Neural progenitor cell (in vitro differentiated cells): Measurements from ENCODE around the gene ZFAND6. TPM values are rescaled to one million over a fixed set of nuclear protein-coding genes. Genes with fewer than 3 reads are reported as not detected.

Source experiments
- DNase-seq: peaks from one replicate; pipeline ENCODE4 v3.0.0-alpha.2; 2016; ENCODE audit warnings: low spot score
- H2AFZ ChIP-seq: fragments of 200-600 bp; sonication (generic); replicated peaks from 2 replicates; pipeline ENCODE4 v1.6.1; 2016; ENCODE audit warnings: antibody characterized with exemption
- H3F3A ChIP-seq: fragments of 200-600 bp; sonication (generic); 2 replicates; pipeline ENCODE4 v1.6.1; 2016; ENCODE audit warnings: antibody characterized with exemption, low read depth
- H3K27ac ChIP-seq: fragments of 200-600 bp; sonication (generic); 2 replicates; pipeline ENCODE4 v1.5.1; 2016; ENCODE audit warnings: mild to moderate bottlenecking
- H3K27me3 ChIP-seq: fragments of 200-600 bp; sonication (generic); 2 replicates; pipeline ENCODE4 v1.6.1; 2016; ENCODE audit warnings: mild to moderate bottlenecking, moderate library complexity
- H3K36me3 ChIP-seq: fragments of 200-600 bp; sonication (generic); 2 replicates; pipeline ENCODE4 v1.5.1; 2016
- H3K4me1 ChIP-seq: fragments of 200-600 bp; sonication (generic); 2 replicates; pipeline ENCODE4 v1.6.1; 2016; ENCODE audit warnings: mixed run types
- H3K4me2 ChIP-seq: fragments of 200-600 bp; sonication (generic); 2 replicates; pipeline ENCODE4 v1.6.1; 2016
- H3K4me3 ChIP-seq: fragments of 200-600 bp; sonication (generic); 2 replicates; pipeline ENCODE4 v1.5.1; 2016
- H3K79me2 ChIP-seq: fragments of 200-600 bp; sonication (generic); 2 replicates; pipeline ENCODE4 v1.6.1; 2016; ENCODE audit warnings: low read depth
- H3K9ac ChIP-seq: fragments of 200-600 bp; sonication (generic); 2 replicates; pipeline ENCODE4 v1.6.1; 2016
- H3K9me3 ChIP-seq: fragments of 200-600 bp; sonication (generic); 2 replicates; pipeline ENCODE4 v1.5.1; 2016; ENCODE audit warnings: low read depth
- H4K20me1 ChIP-seq: fragments of 200-600 bp; sonication (generic); 2 replicates; pipeline ENCODE4 v1.6.1; 2016; ENCODE audit warnings: low read depth
- H3K27ac Mint-ChIP-seq: 3 replicates; pipeline ENCODE4 v1.8.0; 2021; ENCODE audit warnings: mixed read lengths
- H3K27me3 Mint-ChIP-seq: 2 replicates; pipeline ENCODE4 v1.8.0; 2022; ENCODE audit warnings: low read depth, mild to moderate bottlenecking, inconsistent platforms, moderate library complexity, mixed read lengths; ENCODE audit not compliant: insufficient read depth
- H3K36me3 Mint-ChIP-seq: 3 replicates; pipeline ENCODE4 v1.8.0; 2021; ENCODE audit warnings: mixed read lengths
- H3K4me1 Mint-ChIP-seq: 3 replicates; pipeline ENCODE4 v1.8.0; 2021; ENCODE audit warnings: mixed read lengths
- H3K4me3 Mint-ChIP-seq: 3 replicates; pipeline ENCODE4 v1.8.0; 2021; ENCODE audit warnings: mild to moderate bottlenecking, moderate library complexity, mixed read lengths
- H3K9me3 Mint-ChIP-seq: 3 replicates; pipeline ENCODE4 v1.8.0; 2020; ENCODE audit warnings: mixed read lengths
- EZH2 ChIP-seq: fragments of 200-600 bp; sonication (generic); IDR thresholded peaks from 2 replicates; pipeline ENCODE4 v1.6.1; 2017; ENCODE audit warnings: antibody characterized with exemption, mild to moderate bottlenecking, moderate library complexity
- EZH2phosphoT487 ChIP-seq: fragments of 200-600 bp; sonication (generic); IDR thresholded peaks from 2 replicates; pipeline ENCODE4 v1.6.1; 2017; ENCODE audit warnings: antibody characterized with exemption
- total RNA-seq: library from RNA; depleted of rRNA; stranded (reverse); fragments of >200 nt; gene quantifications from 2 replicates; pipeline ENCODE4 v1.2.3, GENCODE V29; 2015; ENCODE audit warnings: low replicate concordance
- TF ChIP-seq, protein P1 (sequence below): fragments of 200-600 bp; sonication (generic); IDR thresholded peaks from 2 replicates; pipeline ENCODE4 v1.5.1; 2017; ENCODE audit warnings: antibody characterized with exemption, mild to moderate bottlenecking

Gene ZFAND6
- total RNA-seq, 1 donor from 2014 or later: 329 TPM

DNA sequence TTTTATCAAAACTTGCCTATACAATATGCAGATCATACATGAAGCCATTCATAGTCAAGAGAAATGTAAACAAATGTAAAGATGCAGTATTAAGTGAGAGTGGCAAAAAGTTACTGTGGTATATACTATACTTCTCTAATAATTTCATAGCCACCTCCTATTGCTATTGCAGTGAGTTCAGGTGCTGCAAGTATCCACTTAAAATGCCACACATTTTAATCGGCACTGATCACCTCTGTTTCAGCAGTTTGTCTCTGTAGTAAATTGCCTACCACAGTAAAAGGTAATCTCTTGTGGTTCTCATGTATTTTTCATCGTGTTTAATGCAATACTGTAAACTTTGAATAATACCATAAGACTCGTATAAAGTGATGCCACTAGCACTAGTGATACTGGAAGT lies 72.9 kb downstream of the ZFAND6 start:
- H3K4me3 Mint-ChIP-seq: no peak overlapping the region
- no peak overlapping the region for H3K4me3 ChIP-seq

GRCh38 chr15:80136854-80137253 lies 77.4 kb downstream of the ZFAND6 start:
- no peak overlapping the region for H3K4me3 ChIP-seq
- no peak overlapping the region for H3K9ac ChIP-seq
- H3K4me1 Mint-ChIP-seq: no peaks in the 10 kb centered on the region
- H3K4me1 ChIP-seq: no peaks in the 10 kb centered on the region
- H3K36me3 Mint-ChIP-seq: peaks cover 12% of the 10 kb centered on the region
- H3K27me3 Mint-ChIP-seq: no peaks in the 10 kb centered on the region
- H3K36me3 ChIP-seq: no peaks in the 10 kb centered on the region
- H4K20me1 ChIP-seq: no peaks in the 10 kb centered on the region
- no peaks in the 10 kb centered on the region for H3K9me3 Mint-ChIP-seq
- DNase-seq: no peak
- no peak overlapping the region for H2AFZ ChIP-seq
- TF ChIP-seq EZH2phosphoT487 (no peak), EZH2 (no peak)
- TF ChIP-seq, protein P1, sequence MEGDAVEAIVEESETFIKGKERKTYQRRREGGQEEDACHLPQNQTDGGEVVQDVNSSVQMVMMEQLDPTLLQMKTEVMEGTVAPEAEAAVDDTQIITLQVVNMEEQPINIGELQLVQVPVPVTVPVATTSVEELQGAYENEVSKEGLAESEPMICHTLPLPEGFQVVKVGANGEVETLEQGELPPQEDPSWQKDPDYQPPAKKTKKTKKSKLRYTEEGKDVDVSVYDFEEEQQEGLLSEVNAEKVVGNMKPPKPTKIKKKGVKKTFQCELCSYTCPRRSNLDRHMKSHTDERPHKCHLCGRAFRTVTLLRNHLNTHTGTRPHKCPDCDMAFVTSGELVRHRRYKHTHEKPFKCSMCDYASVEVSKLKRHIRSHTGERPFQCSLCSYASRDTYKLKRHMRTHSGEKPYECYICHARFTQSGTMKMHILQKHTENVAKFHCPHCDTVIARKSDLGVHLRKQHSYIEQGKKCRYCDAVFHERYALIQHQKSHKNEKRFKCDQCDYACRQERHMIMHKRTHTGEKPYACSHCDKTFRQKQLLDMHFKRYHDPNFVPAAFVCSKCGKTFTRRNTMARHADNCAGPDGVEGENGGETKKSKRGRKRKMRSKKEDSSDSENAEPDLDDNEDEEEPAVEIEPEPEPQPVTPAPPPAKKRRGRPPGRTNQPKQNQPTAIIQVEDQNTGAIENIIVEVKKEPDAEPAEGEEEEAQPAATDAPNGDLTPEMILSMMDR: no peak
- no peaks in the 10 kb centered on the region for H3K79me2 ChIP-seq
- H3K4me3 Mint-ChIP-seq: no peak overlapping the region
- H3K27ac ChIP-seq: no peak overlapping the region
- no peak overlapping the region for H3K4me2 ChIP-seq
- H3F3A ChIP-seq: no peaks in the 10 kb centered on the region
- H3K27ac Mint-ChIP-seq: no peak overlapping the region
- no peaks in the 10 kb centered on the region for H3K27me3 ChIP-seq
- H3K9me3 ChIP-seq: no peaks in the 10 kb centered on the region

More for the DNA sequence above, 72.9 kb downstream of the ZFAND6 start:
- Mint-ChIP-seq H3K27me3 (no peaks in the 10 kb centered on the region), H3K9me3 (no peaks in the 10 kb centered on the region), H3K4me1 (no peaks in the 10 kb centered on the region), H3K27ac (no peak overlapping the region), H3K36me3 (peaks cover 21% of the 10 kb centered on the region)
- H3K27ac ChIP-seq: no peak overlapping the region
- DNase-seq: no peak
- no peak for TF ChIP-seq EZH2phosphoT487
- TF ChIP-seq EZH2: no peak
- TF ChIP-seq, protein P1: no peak
- H3K9me3 ChIP-seq: no peaks in the 10 kb centered on the region
- H3K36me3 ChIP-seq: peaks cover 5% of the 10 kb centered on the region
- no peaks in the 10 kb centered on the region for H3F3A ChIP-seq
- H3K27me3 ChIP-seq: no peaks in the 10 kb centered on the region
- no peak overlapping the region for H3K9ac ChIP-seq
- no peak overlapping the region for H2AFZ ChIP-seq
- H3K79me2 ChIP-seq: no peaks in the 10 kb centered on the region
- H3K4me2 ChIP-seq: no peak overlapping the region
- no peaks in the 10 kb centered on the region for H3K4me1 ChIP-seq
- peaks cover 7% of the 10 kb centered on the region for H4K20me1 ChIP-seq

DNA sequence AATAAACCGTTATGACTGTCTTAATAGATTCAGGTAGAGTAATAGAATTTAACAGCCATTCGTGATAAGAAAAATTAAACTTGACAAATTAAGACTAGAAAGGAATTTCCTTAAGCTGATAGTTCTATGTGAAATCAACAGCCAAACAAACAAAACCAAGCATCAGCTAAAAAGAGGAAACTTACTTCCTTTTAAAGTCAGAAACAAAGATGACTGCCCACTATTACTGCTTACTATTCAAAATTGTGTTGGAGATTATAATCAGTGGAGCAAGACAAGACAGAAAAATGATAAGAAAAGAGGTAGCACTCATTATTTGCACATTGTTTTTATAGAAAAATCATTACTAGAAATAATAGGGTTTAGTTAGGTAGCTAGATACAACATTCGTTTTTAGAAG lies 79.5 kb downstream of the ZFAND6 start:
- H3K4me3 ChIP-seq: no peak overlapping the region
- no peaks in the 10 kb centered on the region for H3K9me3 Mint-ChIP-seq

More for the DNA sequence above, 79.5 kb downstream of the ZFAND6 start:
- Histone ChIP-seq H2AFZ (no peak overlapping the region), H3K27me3 (no peaks in the 10 kb centered on the region), H3K4me2 (no peak overlapping the region), H3K79me2 (no peaks in the 10 kb centered on the region), H3K9ac (no peak overlapping the region), H3K4me1 (no peaks in the 10 kb centered on the region), H3K9me3 (no peaks in the 10 kb centered on the region), H3K36me3 (no peaks in the 10 kb centered on the region), H3F3A (no peaks in the 10 kb centered on the region), H3K27ac (no peak overlapping the region), H4K20me1 (no peaks in the 10 kb centered on the region)
- no peaks in the 10 kb centered on the region for H3K4me1 Mint-ChIP-seq
- no peak for DNase-seq
- peaks cover 12% of the 10 kb centered on the region for H3K36me3 Mint-ChIP-seq
- TF ChIP-seq EZH2 (no peak), EZH2phosphoT487 (no peak)
- TF ChIP-seq, protein P1: no peak
- no peak overlapping the region for H3K4me3 Mint-ChIP-seq
- no peaks in the 10 kb centered on the region for H3K27me3 Mint-ChIP-seq
- H3K27ac Mint-ChIP-seq: no peak overlapping the region
